ENCODE data around the gene DDX51.

DNA sequence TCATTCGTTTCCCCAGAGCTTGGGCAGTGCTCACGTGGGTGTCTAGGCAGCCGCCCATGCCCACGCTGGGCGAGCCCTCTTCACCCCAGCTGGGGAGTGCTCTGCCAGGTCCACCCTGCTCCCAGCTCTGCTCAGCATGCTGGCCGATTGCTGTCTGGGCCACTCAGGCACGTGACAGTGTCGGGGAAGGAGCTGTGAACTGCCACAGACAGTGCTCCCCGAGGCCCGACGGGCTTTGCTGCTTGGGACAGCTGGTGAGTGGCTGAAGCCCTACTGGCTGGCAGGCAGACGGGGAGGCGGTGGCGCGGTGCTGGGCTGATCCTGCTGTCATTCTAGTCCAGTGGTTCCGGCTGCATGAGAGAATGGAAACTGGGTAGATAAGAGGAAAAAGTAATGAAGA, 15.9 kb upstream of the DDX51 start:
- TF ChIP-seq, protein P1, sequence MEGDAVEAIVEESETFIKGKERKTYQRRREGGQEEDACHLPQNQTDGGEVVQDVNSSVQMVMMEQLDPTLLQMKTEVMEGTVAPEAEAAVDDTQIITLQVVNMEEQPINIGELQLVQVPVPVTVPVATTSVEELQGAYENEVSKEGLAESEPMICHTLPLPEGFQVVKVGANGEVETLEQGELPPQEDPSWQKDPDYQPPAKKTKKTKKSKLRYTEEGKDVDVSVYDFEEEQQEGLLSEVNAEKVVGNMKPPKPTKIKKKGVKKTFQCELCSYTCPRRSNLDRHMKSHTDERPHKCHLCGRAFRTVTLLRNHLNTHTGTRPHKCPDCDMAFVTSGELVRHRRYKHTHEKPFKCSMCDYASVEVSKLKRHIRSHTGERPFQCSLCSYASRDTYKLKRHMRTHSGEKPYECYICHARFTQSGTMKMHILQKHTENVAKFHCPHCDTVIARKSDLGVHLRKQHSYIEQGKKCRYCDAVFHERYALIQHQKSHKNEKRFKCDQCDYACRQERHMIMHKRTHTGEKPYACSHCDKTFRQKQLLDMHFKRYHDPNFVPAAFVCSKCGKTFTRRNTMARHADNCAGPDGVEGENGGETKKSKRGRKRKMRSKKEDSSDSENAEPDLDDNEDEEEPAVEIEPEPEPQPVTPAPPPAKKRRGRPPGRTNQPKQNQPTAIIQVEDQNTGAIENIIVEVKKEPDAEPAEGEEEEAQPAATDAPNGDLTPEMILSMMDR (conservative IDR thresholded peaks at IDR 0.05; ENCODE audit: low read depth in 2 of 2): no peak
- TF ChIP-seq JUNB (IDR thresholded peaks at IDR 0.05; ENCODE audit: unreplicated experiment) (no peak), EZH2 (IDR thresholded peaks at IDR 0.05; ENCODE audit: low read depth, unreplicated experiment) (no peak)

Measured in GM23338 (cell line).